TTC549 (cell line): ENCODE results near the gene GRIK4.

Source experiments
- FAIRE-seq: peaks from 2 replicates; lab custom pipeline; 2012; peaks lifted over from hg19 to GRCh38; lab: Jason Lieb, UNC

GRIK4 gene

GRCh38 chr11:120918257-120918656 lies 406.7 kb downstream of the GRIK4 start:
- FAIRE-seq = no peak

- no peak for FAIRE-seq
Measured at GRCh38 chr11:120919045-120919444, 407.5 kb downstream of the GRIK4 start.

- FAIRE-seq = no peak
Measured at GRCh38 chr11:120919566-120919965, 408.0 kb downstream of the GRIK4 start.

GRCh38 chr11:120923866-120924508 lies 412.4 kb downstream of the GRIK4 start:
- no peak for FAIRE-seq

- FAIRE-seq = no peak
Measured at GRCh38 chr11:120925944-120926343, 414.4 kb downstream of the GRIK4 start.

- FAIRE-seq = no peak
Measured at GRCh38 chr11:120928627-120929026, 417.1 kb downstream of the GRIK4 start.

- FAIRE-seq = no peak
Measured at GRCh38 chr11:120929090-120929489, 417.5 kb downstream of the GRIK4 start.

- FAIRE-seq = no peak
Measured at GRCh38 chr11:120929664-120930154, 418.2 kb downstream of the GRIK4 start.

GRCh38 chr11:120931057-120931779 lies 419.7 kb downstream of the GRIK4 start:
- FAIRE-seq = no peak

GRCh38 chr11:120932305-120932915 lies 420.9 kb downstream of the GRIK4 start:
- no peak for FAIRE-seq

- no peak for FAIRE-seq
Measured at GRCh38 chr11:120936356-120936755, 424.8 kb downstream of the GRIK4 start.

- FAIRE-seq = no peak
Measured at GRCh38 chr11:120937501-120937900, 426.0 kb downstream of the GRIK4 start.

GRCh38 chr11:120938260-120938659 lies 426.7 kb downstream of the GRIK4 start:
- no peak for FAIRE-seq

- no peak for FAIRE-seq
Measured at GRCh38 chr11:120940160-120940848, 428.8 kb downstream of the GRIK4 start.

GRCh38 chr11:120941000-120941399 lies 429.5 kb downstream of the GRIK4 start:
- FAIRE-seq = no peak

GRCh38 chr11:120942701-120943100 lies 431.2 kb downstream of the GRIK4 start:
- FAIRE-seq = no peak

GRCh38 chr11:120945042-120945441 lies 433.5 kb downstream of the GRIK4 start:
- no peak for FAIRE-seq

GRCh38 chr11:120950880-120951279 lies 439.3 kb downstream of the GRIK4 start:
- FAIRE-seq = no peak

GRCh38 chr11:120952461-120953434 lies 441.2 kb downstream of the GRIK4 start:
- FAIRE-seq = no peak

GRCh38 chr11:120954381-120954780 lies 442.8 kb downstream of the GRIK4 start:
- FAIRE-seq = no peak

- no peak for FAIRE-seq
Measured at GRCh38 chr11:120956710-120957495, 445.4 kb downstream of the GRIK4 start.
